ENCODE measurements around the gene KCNJ14. TPM values are rescaled to one million over a fixed set of nuclear protein-coding genes. Genes with fewer than 3 reads are reported as not detected.

Gene KCNJ14
- total RNA-seq, 4 donors from 2014 or later = 4.2 to 4.7 (median 4.6) TPM

- H3K9me3 ChIP-seq = no peaks in the 10 kb centered on the region
- no peak overlapping the region for H3K4me3 ChIP-seq
- DNase-seq (ENCODE audit: low spot score in 2 of 2) = no peak
- H3K27me3 ChIP-seq = no peaks in the 10 kb centered on the region
- peaks cover 26% of the 10 kb centered on the region for H3K4me1 ChIP-seq
- 78% methylated on average over 9 of the region's 14 CpGs for WGBS
- H3K36me3 ChIP-seq = peaks cover 81% of the 10 kb centered on the region
- TF ChIP-seq POLR2AphosphoS5 (IDR thresholded peaks at IDR 0.05) (no peak), CTCF (IDR thresholded peaks at IDR 0.05) (no peak), POLR2A (IDR thresholded peaks at IDR 0.05) (no peak), EP300 (IDR thresholded peaks at IDR 0.05) (no peak)
- H3K27ac ChIP-seq = no peak overlapping the region
These were observed 18.0 kb downstream of the KCNJ14 start for GRCh38 chr19:48473161-48473966.

GRCh38 chr19:48474084-48474592, 18.8 kb downstream of the KCNJ14 start:
- Histone ChIP-seq H3K9me3 (no peaks in the 10 kb centered on the region), H3K27me3 (no peaks in the 10 kb centered on the region), H3K36me3 (peaks cover 89% of the 10 kb centered on the region), H3K4me1 (peaks cover 23% of the 10 kb centered on the region), H3K4me3 (no peak overlapping the region), H3K27ac (no peak overlapping the region)
- TF ChIP-seq CTCF (IDR thresholded peaks at IDR 0.05) (no peak), EP300 (IDR thresholded peaks at IDR 0.05) (no peak), POLR2AphosphoS5 (IDR thresholded peaks at IDR 0.05) (no peak), POLR2A (IDR thresholded peaks at IDR 0.05) (no peak)
- 88% methylated on average over 16 of the region's 16 CpGs for WGBS
- DNase-seq (ENCODE audit: low spot score in 2 of 2) = no peak

- peaks cover 18% of the 10 kb centered on the region for H3K4me1 ChIP-seq
- DNase-seq (ENCODE audit: low spot score in 2 of 2) = no peak
- no peak overlapping the region for H3K27ac ChIP-seq
- H3K4me3 ChIP-seq = no peak overlapping the region
- no peaks in the 10 kb centered on the region for H3K9me3 ChIP-seq
- no peak for TF ChIP-seq CTCF (IDR thresholded peaks at IDR 0.05)
- no peak for TF ChIP-seq POLR2AphosphoS5 (IDR thresholded peaks at IDR 0.05)
- no peak for TF ChIP-seq EP300 (IDR thresholded peaks at IDR 0.05)
- no peak for TF ChIP-seq POLR2A (IDR thresholded peaks at IDR 0.05)
- peaks cover 90% of the 10 kb centered on the region for H3K36me3 ChIP-seq
- H3K27me3 ChIP-seq = no peaks in the 10 kb centered on the region
- WGBS = 83% methylated on average over 17 of the region's 17 CpGs
These were observed 20.1 kb downstream of the KCNJ14 start for GRCh38 chr19:48475369-48476068.

GRCh38 chr19:48476176-48476575, 20.8 kb downstream of the KCNJ14 start:
- WGBS = 92% methylated on average over 9 of the region's 9 CpGs
- DNase-seq (ENCODE audit: low spot score in 2 of 2) = no peak

More at GRCh38 chr19:48476176-48476575, 20.8 kb downstream of the KCNJ14 start:
- H3K36me3 ChIP-seq = peaks cover 83% of the 10 kb centered on the region
- no peak overlapping the region for H3K27ac ChIP-seq
- H3K4me3 ChIP-seq = no peak overlapping the region
- H3K4me1 ChIP-seq = peaks cover 17% of the 10 kb centered on the region
- no peaks in the 10 kb centered on the region for H3K9me3 ChIP-seq
- no peaks in the 10 kb centered on the region for H3K27me3 ChIP-seq
- TF ChIP-seq EP300 (IDR thresholded peaks at IDR 0.05) (no peak), POLR2AphosphoS5 (IDR thresholded peaks at IDR 0.05) (no peak), CTCF (IDR thresholded peaks at IDR 0.05) (no peak), POLR2A (IDR thresholded peaks at IDR 0.05) (no peak)
